Lung microvascular endothelial cell (primary cell): Measurements from ENCODE around the gene BAIAP2L2. TPM values are rescaled to one million over a fixed set of nuclear protein-coding genes. Genes with fewer than 3 reads are reported as not detected.

Source experiments
- DNase-seq, 2 donors: peaks; one replicate each; pipeline versions ENCODE4 v3.0.0 to v3.0.0-alpha.2; 2010; ENCODE audit warnings: low read depth in 2 of 2
- total RNA-seq: library from RNA; depleted of rRNA; stranded (reverse); fragments of >200 nt; gene quantifications from 2 replicates; pipeline ENCODE4 v1.2.1, GENCODE V29; 2014

The BAIAP2L2 gene
- total RNA-seq, 1 donor from 2014 or later, result under 0.01 TPM

GRCh38 chr22:38069372-38070249 lies 40.9 kb downstream of the BAIAP2L2 start:
- DNase-seq, result peak; percentile 50 to 85

- no peak for DNase-seq
These were observed 41.7 kb downstream of the BAIAP2L2 start for GRCh38 chr22:38068641-38069371.

DNA sequence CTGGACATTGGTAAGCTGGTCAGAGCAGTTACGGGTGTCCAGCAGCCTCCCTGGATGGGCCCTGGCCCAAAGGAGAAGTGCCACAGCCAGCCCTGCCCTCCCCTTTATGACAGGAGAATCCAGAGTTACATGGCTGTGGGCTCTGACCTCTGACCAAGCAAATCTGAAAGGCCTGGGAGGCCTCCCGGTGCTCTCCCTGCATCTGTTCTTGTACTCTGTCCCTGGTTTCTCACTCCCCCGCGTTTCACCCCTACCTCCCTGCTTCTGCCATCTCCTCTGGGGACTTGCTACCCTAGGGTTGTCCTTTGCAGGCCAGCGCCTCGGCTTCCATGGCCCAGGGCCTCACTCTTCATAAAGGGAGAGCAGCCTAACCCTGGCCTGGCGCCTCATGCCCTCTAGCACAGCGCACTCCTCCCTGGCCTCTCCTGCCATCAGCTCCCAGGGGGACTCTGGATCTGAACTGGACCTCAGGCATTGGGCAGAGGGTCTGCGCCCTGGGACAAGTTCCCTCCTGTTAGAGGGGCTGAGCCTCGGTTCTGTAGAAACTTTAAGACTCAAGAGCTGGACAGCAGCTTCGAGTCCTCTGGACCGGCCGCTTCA lies 42.6 kb downstream of the BAIAP2L2 start:
- DNase-seq, result no peak

DNA sequence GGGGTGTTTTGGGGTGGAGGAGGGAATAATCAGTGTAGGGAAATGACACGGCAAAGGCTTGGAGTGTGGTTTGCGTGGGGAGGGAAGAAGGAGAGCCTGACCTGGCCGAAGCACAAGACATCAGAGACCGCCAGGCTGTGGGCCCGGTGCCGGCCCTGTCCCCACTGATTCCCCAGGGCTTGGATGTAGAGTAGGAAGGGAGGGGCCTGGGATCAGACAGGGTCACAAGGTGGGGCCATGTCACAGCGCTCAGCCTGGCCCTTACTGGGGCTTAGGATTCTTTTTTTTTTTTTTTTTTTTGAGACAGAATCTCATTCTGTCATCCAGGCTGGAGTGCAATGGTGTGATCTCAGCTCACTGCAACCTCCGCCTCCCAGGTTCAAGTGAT lies 43.5 kb downstream of the BAIAP2L2 start:
- DNase-seq, result no peak

DNA sequence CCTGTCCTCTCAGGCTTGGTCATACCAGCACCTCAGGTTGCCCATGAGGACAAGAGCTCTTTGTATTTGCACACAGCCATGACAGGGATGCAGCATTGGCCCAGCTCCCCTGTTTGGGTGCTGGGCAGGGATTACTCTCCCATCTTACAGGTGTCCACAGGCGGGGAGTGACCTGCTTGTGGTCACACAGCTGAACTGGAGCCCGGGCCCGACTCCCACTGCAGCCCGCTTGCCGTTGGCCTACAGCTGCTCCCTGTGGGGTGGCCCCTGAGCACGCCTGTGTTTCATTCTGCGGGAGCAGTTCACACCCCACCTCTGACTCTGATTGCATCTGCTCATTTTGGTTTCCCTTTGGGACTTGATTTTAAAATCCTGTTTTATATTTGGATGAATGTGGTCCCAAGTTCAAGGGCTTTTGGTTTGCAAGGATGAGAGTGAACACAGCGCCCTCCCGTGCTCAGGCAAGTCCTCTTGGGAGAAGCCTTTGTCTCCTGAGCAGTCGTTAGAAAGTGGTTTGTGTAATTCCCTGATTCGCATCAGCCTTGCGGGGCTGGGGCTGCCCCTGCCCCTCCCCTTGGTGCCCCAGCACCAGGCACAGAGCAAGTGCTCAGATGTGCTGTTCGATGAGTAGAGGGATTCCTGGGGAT lies 44.0 kb downstream of the BAIAP2L2 start:
- no peak for DNase-seq

DNA sequence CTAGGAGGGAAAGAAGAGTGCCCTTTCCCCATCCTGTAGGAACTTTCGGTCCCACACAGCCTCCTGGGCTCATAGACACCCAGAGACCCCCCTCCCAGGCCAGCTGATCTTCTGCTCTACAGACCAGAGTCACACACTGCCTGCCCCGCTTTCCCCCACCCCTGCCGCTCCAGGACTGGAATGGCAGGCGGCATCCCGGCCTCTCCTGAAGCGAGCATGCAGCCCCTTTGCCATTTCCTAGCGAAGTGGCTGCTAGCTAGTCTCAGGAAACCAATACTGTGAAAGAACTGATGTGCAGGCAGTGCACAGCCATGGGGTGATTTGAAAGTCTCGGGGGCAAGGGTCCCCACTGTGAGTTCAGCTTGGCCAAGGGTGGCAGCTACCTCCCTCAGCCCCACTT lies 44.9 kb downstream of the BAIAP2L2 start:
- DNase-seq, result no peak

- no peak for DNase-seq
These were observed 47.7 kb downstream of the BAIAP2L2 start for GRCh38 chr22:38062791-38063190.

DNA sequence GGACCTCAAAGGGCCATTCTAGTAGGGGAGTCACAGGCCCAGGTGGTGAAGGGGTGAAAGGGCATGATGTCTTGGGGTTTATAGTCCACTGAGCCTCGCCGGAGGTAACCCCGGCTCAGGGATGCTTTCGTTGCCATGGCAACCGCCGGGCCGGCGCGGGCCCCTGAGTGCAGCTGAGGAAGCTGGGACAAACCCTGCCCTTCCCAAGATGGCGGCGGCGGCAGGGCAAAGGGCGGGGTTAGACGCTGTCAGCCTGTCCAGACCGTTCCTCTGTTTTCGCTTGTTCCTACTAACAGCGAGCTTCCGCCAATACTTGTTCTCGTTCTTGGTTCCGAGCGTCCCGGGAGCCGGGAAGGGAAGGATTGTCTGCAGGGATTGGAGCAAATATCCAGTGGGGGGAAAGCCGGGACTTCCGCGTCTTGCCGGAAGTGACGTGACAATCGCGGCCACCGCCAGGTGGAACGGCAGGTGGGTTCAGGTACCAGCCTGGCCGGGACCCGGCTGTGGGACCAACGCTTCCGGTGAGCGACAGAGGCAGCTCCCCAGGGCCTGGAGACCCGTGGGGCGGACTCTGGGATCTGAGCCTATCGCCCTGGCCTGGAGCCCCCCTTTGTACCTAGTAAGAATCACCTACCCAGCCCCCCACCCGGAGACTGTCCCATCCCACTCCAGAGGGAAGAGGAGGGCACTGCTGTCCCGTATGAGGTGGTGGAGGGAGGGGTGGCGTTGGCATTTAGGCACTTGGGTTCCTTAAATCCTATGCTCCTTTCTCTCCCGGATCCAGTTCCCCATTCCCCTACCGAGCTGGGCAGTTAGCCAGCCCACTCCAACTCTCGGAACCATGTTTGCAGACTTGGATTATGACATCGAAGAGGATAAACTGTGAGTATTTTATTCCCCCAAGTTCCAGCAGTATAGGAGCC lies 53.3 kb downstream of the BAIAP2L2 start, which contains the start of gene PICK1:
Gene PICK1, plus strand, starts transcription at position 436 of the 923 bp plus-strand sequence. Its CDS starts 406 bp downstream, at position 842.
- DNase-seq, result peak; percentile 84

DNA sequence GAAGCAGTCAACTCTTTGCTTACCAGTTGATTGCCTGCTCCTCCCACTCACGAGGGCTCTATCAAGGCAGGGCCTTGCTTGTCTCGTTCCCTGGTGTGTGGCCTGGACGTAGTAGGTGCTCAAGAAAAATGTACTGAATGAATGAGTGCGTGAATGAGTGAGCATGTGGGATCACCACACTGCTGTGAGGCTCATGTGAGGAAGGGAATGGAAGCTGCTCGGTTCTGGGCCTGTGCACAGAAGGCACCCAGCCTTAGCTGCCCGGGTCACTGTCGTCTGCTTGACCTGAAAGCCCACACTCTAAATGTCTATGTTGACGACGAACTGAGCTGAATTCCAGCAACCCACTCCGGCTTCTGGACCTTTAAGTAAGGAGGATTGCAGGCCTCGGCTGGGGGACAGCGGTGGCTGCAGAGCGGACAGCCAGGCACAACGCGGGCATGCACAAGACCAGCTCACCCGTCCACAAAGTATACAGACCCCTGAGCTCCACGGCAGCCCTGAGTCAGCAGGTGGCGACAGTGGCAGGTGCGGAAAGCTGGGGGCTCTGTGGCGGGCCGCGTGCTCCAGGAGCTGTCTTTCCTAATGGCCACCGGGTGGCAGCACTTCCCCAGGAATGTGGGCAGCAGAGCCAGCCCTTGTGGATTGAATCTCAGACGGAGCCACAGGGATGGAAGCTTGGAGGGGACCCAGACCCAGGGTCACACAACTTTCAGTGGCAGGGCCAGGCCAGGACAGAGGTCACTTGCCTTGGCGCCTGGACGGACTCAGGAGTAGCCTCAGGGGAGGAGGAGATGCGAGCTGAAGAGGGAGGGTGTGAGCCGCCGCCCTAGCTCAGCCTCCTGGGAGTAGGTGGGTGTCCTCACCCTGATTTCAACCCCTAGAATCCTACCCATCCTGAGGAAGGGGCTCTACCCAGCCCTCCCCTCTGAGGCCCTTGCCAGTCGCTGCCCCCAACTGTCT lies 58.3 kb downstream of the BAIAP2L2 start:
- peak; percentile 72 to 87 for DNase-seq

DNA sequence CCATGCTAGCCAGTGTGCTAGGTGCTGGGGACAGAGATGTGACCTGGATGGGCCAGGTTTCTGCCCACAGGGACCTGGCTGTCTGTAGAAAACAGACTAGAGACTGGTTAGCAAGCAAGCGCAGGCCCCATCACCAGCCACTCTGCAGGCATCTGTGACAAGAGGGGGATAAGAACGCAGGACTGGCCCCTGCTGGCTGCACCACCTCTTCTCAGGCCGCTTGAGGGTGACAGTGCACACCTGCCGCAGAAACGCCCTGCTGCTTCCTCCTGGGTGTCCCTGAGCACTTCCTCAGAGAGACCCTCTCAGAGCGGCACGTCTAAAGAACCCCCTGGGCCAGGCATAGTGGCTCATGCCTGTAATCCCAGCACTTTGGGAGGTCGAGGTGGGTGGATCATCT lies 59.2 kb downstream of the BAIAP2L2 start:
- DNase-seq, result no peak

DNA sequence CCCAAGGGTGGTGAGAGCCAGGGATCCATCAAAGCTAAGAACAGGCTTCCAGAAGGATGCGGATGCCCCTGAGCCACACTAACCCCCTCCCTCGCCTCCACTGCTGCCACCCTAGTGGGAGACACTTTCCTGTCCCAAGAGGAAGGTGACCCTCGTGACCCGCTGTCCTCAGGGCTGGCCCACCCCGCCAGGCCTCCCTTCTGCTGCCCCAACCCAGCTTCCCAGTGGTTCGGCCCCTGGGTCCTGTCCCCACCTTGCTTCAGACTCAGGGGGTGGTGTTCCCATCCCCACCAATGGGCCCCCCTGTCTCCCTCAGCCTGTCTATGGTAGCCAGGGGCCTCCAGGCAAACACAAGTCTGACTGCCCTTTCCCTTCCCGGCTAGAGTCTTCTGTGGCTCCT lies 59.8 kb downstream of the BAIAP2L2 start:
- no peak for DNase-seq

DNA sequence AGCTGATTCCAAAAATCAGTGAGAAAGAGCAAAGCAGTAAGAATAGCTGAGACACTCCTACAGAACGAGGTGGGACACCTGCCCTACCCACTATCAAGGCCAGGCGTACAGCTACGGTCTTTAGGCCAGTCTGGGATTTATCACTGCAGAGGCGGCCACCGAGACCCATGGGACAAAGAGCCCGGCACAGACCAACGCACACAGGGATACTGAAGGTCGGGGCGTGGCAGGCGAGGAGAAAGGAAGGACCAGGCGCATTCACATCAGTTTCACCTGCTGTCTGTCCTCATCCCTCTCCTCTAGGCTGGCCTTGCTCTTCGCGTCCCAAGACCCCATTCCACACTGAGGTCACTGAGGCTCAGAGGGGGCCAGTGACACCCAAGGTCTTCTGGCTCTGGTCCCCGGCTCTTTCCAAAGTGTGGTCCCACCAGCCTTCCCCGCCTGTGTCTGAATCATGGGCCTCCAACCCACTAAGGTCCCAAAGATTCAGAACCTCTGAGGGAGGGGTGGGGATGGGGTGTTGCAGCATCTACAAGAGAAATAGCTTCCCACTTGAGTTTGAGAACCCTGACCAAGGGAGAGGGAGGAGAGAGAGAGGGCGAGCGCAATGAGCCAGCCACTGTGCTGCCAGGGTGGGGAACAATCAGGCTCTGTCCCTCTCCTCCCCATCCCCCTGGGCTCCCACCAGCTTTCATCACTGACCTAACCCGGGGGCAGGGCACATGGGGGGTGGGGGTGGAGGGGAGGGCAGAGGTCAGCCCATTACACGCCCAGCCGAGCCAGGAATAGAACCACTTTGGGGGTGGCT lies 60.5 kb downstream of the BAIAP2L2 start:
- no peak for DNase-seq

DNA sequence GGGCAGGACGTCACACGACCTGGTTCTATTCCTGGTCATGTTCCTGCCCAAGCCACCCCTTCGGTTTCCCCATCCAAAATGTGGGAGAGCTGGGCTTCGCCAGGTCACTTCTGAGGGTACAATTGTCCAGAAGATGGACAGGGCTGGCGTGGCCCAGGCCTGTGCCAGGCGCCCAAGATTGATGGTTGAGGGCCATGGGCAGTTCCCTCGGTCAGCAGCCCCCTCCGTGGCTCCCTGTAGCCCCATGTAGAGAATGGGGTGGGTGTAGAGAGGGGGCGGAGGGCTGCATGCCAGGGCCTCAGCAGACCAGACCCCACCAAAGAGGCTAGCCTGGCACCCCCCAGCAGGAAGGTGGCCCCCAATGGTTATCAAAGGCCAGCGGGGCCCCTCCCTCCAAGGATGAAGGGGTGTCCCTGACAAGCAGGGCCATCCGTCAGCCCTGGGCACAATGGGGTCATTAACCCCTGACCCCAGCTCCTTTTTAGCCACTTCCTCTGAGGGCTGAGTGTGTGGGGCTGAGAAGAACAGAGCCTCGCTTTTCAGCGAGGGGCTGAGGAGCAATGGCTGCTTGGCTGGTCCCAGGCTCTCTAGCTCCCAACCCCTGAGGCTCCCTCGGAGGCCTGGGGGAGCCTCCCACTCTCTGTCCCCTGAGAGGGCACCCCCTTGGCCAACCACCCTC lies 64.3 kb downstream of the BAIAP2L2 start:
- DNase-seq, result no peak

DNA sequence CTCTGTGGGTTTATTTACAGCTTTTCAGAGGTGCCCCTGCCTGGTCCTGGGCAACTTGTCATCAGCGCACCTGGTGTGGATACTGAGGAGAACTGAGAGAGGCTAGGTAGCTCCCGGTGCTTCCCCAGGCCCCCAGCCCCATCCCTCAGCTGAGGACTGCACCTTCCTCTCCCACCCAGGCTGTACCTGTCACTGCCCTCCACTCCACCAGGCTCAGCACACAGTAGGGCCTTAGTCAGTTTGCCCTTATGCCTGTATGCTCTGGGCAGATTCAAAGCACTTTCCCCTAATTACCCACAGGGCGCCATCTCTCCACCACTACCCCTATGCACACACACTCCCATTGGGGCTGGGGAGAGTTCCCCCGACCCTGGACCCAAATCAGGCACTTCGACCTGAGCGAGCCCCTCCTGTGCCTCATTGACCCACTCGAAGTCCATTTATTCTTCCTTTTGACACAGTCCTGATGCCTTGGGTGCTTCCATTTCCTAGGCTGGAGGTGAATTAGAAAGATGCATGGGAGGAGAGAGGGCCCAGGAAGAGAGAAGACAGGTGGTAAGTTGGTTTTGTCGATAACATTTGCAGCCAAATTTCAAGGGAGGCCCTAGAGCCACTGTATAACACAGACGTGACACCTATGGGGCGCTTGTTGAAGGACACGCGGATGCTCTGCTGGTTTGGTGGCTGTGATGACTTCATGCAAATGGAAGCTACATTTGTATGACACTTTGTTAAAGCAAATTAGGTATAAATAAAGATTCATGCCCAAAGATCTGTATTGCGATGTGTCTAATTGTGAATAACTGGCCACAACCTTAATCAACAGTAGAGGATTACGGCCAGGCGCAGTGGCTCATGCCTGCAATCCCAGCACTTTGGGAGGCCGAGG lies 67.1 kb downstream of the BAIAP2L2 start:
- DNase-seq, result no peak

DNA sequence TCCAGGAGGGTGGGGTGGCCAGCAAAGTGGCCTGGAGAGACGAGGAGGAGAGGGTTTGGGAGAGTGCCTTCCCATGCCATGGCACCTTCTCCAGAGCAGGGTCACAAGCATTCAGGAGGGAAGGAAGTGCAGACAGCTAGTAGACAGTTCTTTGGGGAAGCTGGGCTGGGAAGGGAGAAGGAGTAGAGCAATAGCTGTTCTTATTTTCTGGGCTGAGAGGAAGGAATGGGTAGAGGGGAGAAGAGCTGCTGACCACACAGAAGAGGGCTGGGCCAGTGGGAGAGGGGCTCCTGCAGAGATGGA lies 68.0 kb downstream of the BAIAP2L2 start:
- no peak for DNase-seq

DNA sequence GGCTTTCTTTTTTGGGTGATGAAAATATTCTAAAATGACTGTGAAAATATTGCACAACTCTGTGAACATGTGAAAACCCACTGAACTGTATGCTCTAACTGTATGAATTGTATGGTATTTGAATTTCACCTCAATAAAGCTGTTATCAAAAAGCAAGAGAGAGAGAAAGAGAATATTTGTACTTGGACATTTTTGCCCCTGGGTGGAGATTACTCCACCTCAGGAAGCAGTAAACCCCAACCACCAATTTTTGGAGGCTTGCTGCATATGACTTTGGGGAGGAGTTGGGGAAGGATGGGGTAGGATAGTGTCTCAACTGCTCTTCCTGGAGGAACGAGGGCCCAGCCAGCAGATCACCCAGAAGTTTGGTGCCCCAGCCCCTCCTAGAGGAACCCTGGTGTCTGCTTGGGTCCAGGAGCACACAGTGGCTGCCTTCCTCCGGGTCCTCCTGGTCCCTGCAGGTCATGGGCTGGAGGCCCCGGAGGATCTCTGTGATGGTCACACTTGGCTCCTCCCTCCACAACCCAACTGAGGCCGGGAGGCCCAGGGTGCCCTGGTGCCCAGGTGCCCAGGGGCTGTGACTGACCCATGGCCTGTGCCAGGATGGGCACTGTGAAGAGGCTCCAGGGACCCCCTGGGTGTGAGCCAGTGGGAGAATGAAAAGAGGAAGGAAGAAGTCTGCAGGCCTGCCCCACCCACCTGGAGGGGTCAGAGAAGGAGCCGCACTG lies 68.6 kb downstream of the BAIAP2L2 start:
- DNase-seq, result no peak
